Mesenchymal stem cell (in vitro differentiated cells and primary cell): ENCODE results near the gene CDK11B.
"Not testable (repeated sequence)": the region's sequence is repeated elsewhere in the genome, so short reads cannot be mapped to it uniquely, and the experiment has no call there.

ENCODE experiments used
- DNase-seq: peaks from one replicate; pipeline ENCODE4 v3.0.0-alpha.2; 2013
- H2AFZ ChIP-seq: one replicate; pipeline ENCODE4 v1.6.1; 2013; ENCODE audit warnings: low read depth, mild to moderate bottlenecking, control low read depth, inconsistent platforms, low read length, moderate library complexity
- H2AK5ac ChIP-seq: 2 replicates; pipeline ENCODE4 v1.6.1; 2013; ENCODE audit warnings: low read length, moderate library complexity, mild to moderate bottlenecking, inconsistent platforms; ENCODE audit not compliant: severe bottlenecking
- H2BK120ac ChIP-seq: one replicate; pipeline ENCODE4 v1.6.1; 2013; ENCODE audit warnings: low read depth, mild to moderate bottlenecking, inconsistent platforms, low read length, moderate library complexity
- H2BK12ac ChIP-seq, 2 experiments: one replicate each; pipeline ENCODE4 v1.6.1; 2013; ENCODE audit warnings: inconsistent platforms in 2 of 2, low read length in 2 of 2, mild to moderate bottlenecking in 2 of 2, moderate library complexity in 2 of 2, control low read depth in 1 of 2
- H2BK15ac ChIP-seq: one replicate; pipeline ENCODE4 v1.6.1; 2013; ENCODE audit warnings: mild to moderate bottlenecking, low read depth, inconsistent platforms; ENCODE audit not compliant: poor library complexity, severe bottlenecking
- H2BK5ac ChIP-seq: 2 replicates; pipeline ENCODE4 v1.6.1; 2013; ENCODE audit warnings: low read depth, mild to moderate bottlenecking, low read length, control low read depth, inconsistent platforms; ENCODE audit not compliant: poor library complexity, severe bottlenecking
- H3K14ac ChIP-seq, 2 experiments: one replicate each; pipeline ENCODE4 v1.6.1; 2013; ENCODE audit warnings: inconsistent platforms in 2 of 2, low read length in 2 of 2, control low read depth in 1 of 2, mild to moderate bottlenecking in 1 of 2, moderate library complexity in 1 of 2
- H3K18ac ChIP-seq, 2 experiments: one replicate each; pipeline ENCODE4 v1.6.1; 2013; ENCODE audit warnings: inconsistent platforms in 2 of 2, low read length in 2 of 2, control low read depth in 1 of 2, low read depth in 1 of 2, mild to moderate bottlenecking in 1 of 2
- H3K23ac ChIP-seq, 2 experiments: one replicate each; pipeline ENCODE4 v1.6.1; 2013; ENCODE audit warnings: inconsistent platforms in 2 of 2, low read length in 2 of 2, mild to moderate bottlenecking in 2 of 2, moderate library complexity in 2 of 2, control low read depth in 1 of 2
- H3K27ac ChIP-seq: 2 replicates; pipeline ENCODE4 v1.5.1; 2013; ENCODE audit warnings: mild to moderate bottlenecking, moderate library complexity, low read length, control low read depth, inconsistent platforms; ENCODE audit not compliant: poor library complexity, severe bottlenecking
- H3K27me3 ChIP-seq, 2 experiments: 2 replicates each; pipeline versions ENCODE4 v1.6.1 to v1.7.0; 2013; ENCODE audit warnings: low read length in 2 of 2, mild to moderate bottlenecking in 2 of 2, moderate library complexity in 2 of 2, control low read depth in 1 of 2, inconsistent platforms in 1 of 2; ENCODE audit not compliant: control insufficient read depth in 1 of 2, insufficient read depth in 1 of 2
- H3K36me3 ChIP-seq, 2 experiments: 2 replicates each; pipeline versions ENCODE4 v1.6.1 to v1.7.0; 2013; ENCODE audit warnings: low read length in 2 of 2, control low read depth in 1 of 2, inconsistent platforms in 1 of 2, low read depth in 1 of 2, mild to moderate bottlenecking in 1 of 2; ENCODE audit not compliant: insufficient read depth in 2 of 2, control insufficient read depth in 1 of 2
- H3K4ac ChIP-seq, 2 experiments: one replicate each; pipeline ENCODE4 v1.6.1; 2013; ENCODE audit warnings: inconsistent platforms in 2 of 2, low read length in 2 of 2, mild to moderate bottlenecking in 2 of 2, moderate library complexity in 2 of 2, control low read depth in 1 of 2, low read depth in 1 of 2
- H3K4me1 ChIP-seq: 2 replicates; pipeline ENCODE4 v1.6.1; 2013; ENCODE audit warnings: low read depth, low read length, control low read depth; ENCODE audit not compliant: control insufficient read depth, insufficient read depth
- H3K4me2 ChIP-seq: 2 replicates; pipeline ENCODE4 v1.6.1; 2013; ENCODE audit warnings: low read length, mild to moderate bottlenecking, inconsistent platforms; ENCODE audit not compliant: poor library complexity, severe bottlenecking
- H3K4me3 ChIP-seq, 2 experiments: 2 replicates each; pipeline versions ENCODE4 v1.5.1 to v1.7.0; 2013; ENCODE audit warnings: low read length in 2 of 2, mild to moderate bottlenecking in 2 of 2, control low read depth in 1 of 2, low read depth in 1 of 2; ENCODE audit not compliant: insufficient read depth in 1 of 2
- H3K79me1 ChIP-seq: replicated peaks from 2 replicates; pipeline ENCODE4 v1.6.1; 2013; ENCODE audit warnings: mild to moderate bottlenecking, control low read depth, low read length, inconsistent platforms; ENCODE audit not compliant: poor library complexity, severe bottlenecking
- H3K9ac ChIP-seq: 2 replicates; pipeline ENCODE4 v1.7.0; 2013; ENCODE audit warnings: mild to moderate bottlenecking, low read length, moderate library complexity
- H3K9me3 ChIP-seq: 2 replicates; pipeline ENCODE4 v1.7.0; 2013; ENCODE audit warnings: mild to moderate bottlenecking, low read length; ENCODE audit not compliant: control insufficient read depth
- H4K8ac ChIP-seq: one replicate; pipeline ENCODE4 v1.6.1; 2013; ENCODE audit warnings: inconsistent platforms, mild to moderate bottlenecking, low read length, moderate library complexity
- H4K91ac ChIP-seq: one replicate; pipeline ENCODE4 v1.6.1; 2013; ENCODE audit warnings: mild to moderate bottlenecking, low read length, inconsistent platforms
- WGBS: methylation state at CpG from one replicate; pipeline ENCODE4 v1.1.7; 2013; ENCODE audit warnings: mixed read lengths; 5-methylcytosine and 5-hydroxymethylcytosine counted together

The CDK11B gene

DNA sequence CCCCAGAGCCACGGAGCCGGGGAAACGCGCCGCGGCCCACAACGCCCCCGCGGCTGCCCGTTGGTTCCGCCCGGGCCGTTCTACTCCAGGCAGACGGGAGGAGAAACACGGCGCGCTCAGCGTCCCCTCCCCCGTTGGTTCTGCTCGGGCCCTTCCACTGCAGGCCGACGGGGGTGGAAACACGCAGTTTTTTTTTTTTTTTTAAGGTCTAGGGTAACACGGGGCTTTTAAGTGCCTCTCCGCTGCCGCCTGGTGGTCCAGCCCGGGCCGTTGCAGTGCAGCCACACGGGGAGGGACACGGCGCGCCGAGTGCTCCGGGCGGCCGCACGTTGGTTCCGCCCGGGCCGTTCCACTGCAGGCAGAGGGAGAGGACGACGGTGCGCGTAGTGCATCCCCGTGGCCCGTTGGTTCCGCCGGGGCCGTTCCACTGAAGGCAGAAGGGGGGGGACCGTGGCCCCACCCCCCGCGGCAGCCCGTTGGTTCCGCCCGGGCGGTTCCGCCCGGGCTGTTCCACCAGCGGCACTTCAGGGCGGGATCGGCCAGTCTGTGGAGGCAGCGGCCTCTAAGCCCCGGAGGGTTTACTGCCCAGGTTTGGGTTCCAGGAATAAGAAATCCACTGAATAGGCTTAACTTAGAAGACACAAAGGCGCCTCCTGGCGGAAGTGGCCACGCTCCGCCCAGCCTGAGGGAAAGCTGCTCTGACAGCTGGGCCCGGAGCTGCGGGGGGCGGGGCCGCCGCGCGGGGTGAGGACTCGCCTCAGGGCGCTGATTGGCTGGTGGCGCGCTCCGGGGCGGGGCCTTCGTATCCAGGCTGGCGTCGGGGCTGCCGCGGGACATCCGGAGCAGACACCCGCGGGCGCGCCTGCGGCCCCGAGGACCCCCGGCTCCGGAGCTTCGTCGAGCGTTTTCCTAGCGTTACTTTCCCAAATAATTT, 34.2 kb upstream of the CDK11B start, which contains the start of gene SLC35E2B:
SLC35E2B (minus strand) TSS at position 82 of the 934 bp plus-strand sequence. CDS start 16,096 bp downstream, outside the sequence.
- no CpG with 5 or more reads among the region's 98 CpGs for WGBS
- not testable (repeated sequence) for H2AFZ ChIP-seq, H3K27me3 ChIP-seq, H4K8ac ChIP-seq, H3K18ac ChIP-seq, H3K9me3 ChIP-seq, H2BK12ac ChIP-seq, H3K4ac ChIP-seq, H3K14ac ChIP-seq, H2BK120ac ChIP-seq, H3K4me1 ChIP-seq, H3K36me3 ChIP-seq, H3K4me2 ChIP-seq, H3K79me1 ChIP-seq, H2BK15ac ChIP-seq, H2AK5ac ChIP-seq, H3K23ac ChIP-seq, H4K91ac ChIP-seq
- DNase-seq: peak; percentile 88
- H3K27ac ChIP-seq: peak within 1 kb of the TSS; percentile 90
- H3K9ac ChIP-seq: peak within 1 kb of the TSS; percentile 77
- H3K4me3 ChIP-seq: peak within 1 kb of the TSS; percentile 60 to 63
- H2BK5ac ChIP-seq: peak within 1 kb of the TSS; percentile 44

DNA sequence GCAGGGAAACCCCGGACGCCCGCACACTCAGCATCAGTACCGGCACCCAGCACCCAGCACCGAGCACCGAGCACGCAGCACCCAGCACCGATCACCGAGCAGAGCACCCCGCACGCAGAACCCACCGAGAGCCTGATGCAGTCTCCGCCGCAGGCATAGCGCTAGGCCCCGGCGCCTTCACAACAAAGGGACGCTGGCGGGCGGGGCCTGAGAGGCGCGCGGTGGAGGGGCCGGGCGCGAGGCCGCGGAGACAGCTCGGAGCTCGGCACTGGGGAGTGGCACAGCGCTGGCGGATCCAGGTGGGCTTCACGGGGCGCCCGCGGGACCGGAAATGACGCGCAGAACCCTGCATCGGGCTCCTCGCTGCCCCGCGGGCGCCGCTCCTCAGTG, 33.5 kb upstream of the CDK11B start:
- not testable (repeated sequence) for H3K18ac ChIP-seq, H3K27me3 ChIP-seq, H3K14ac ChIP-seq, H2BK5ac ChIP-seq, H3K4me1 ChIP-seq, H3K4me2 ChIP-seq, H2BK12ac ChIP-seq, H4K91ac ChIP-seq, H4K8ac ChIP-seq, H2AFZ ChIP-seq, H3K4ac ChIP-seq, H2AK5ac ChIP-seq, H3K9me3 ChIP-seq, H3K79me1 ChIP-seq, H2BK120ac ChIP-seq, H3K23ac ChIP-seq, H2BK15ac ChIP-seq
- H3K27ac ChIP-seq: peak overlapping the region; percentile 47
- WGBS: 0% methylated on average over 11 of the region's 45 CpGs
- peak overlapping the region; percentile 60 to 63 for H3K4me3 ChIP-seq
- DNase-seq: peak; percentile 48
- peak overlapping the region; percentile 77 for H3K9ac ChIP-seq
- H3K36me3 ChIP-seq: peaks cover 3 to 10% of the 10 kb centered on the region in 2 experiments

GRCh38 chr1:1691443-1691842, 32.6 kb upstream of the CDK11B start:
- H4K8ac ChIP-seq, H3K27me3 ChIP-seq, H2BK15ac ChIP-seq, H3K14ac ChIP-seq, DNase-seq, H2AFZ ChIP-seq, H3K27ac ChIP-seq, H3K9me3 ChIP-seq, H2BK12ac ChIP-seq, H3K23ac ChIP-seq, H4K91ac ChIP-seq, H3K79me1 ChIP-seq, H3K4me1 ChIP-seq, H2AK5ac ChIP-seq, H2BK5ac ChIP-seq, H3K18ac ChIP-seq, H3K4ac ChIP-seq, H2BK120ac ChIP-seq: not testable (repeated sequence)
- Histone ChIP-seq H3K4me2 (peak overlapping the region; percentile 71), H3K9ac (peak overlapping the region; percentile 68), H3K36me3 (peaks cover 3 to 10% of the 10 kb centered on the region in 2 experiments), H3K4me3 (peak overlapping the region in 1 of 2 experiments; percentile 63)
- WGBS: no CpG with 5 or more reads among the region's 16 CpGs

GRCh38 chr1:1689526-1689925, 30.7 kb upstream of the CDK11B start:
- H2AK5ac ChIP-seq, H2BK5ac ChIP-seq, H3K4me3 ChIP-seq, H3K27ac ChIP-seq, H3K23ac ChIP-seq, H2BK120ac ChIP-seq, H3K4me1 ChIP-seq, H3K9me3 ChIP-seq, H4K91ac ChIP-seq, H3K14ac ChIP-seq, H3K9ac ChIP-seq, H3K4me2 ChIP-seq, H2BK15ac ChIP-seq, H4K8ac ChIP-seq, H3K27me3 ChIP-seq, H3K4ac ChIP-seq, H2AFZ ChIP-seq, H2BK12ac ChIP-seq, DNase-seq, H3K18ac ChIP-seq: not testable (repeated sequence)
- H3K79me1 ChIP-seq: peaks cover 10% of the 10 kb centered on the region
- H3K36me3 ChIP-seq: peaks cover 3 to 10% of the 10 kb centered on the region in 2 experiments
- 95% methylated on average over 5 of the region's 7 CpGs for WGBS
